HG03066 (cell line): ENCODE data around the gene PCMTD2.
"Not testable (repeated sequence)": the region's sequence is repeated elsewhere in the genome, so short reads cannot be mapped to it uniquely, and the experiment has no call there.

ENCODE experiments used
- ATAC-seq: cut with Tn5 transposase; IDR thresholded peaks from one replicate; pipeline ENCODE4 v1.9.1; 2021; ENCODE audit warnings: low read depth; ENCODE audit not compliant: unreplicated experiment

PCMTD2 gene

GRCh38 chr20:64223526-64224067 lies 32.0 kb upstream of the PCMTD2 start:
- ATAC-seq = no peak

GRCh38 chr20:64224351-64225170 lies 31.0 kb upstream of the PCMTD2 start:
- no peak for ATAC-seq

- ATAC-seq = no peak
Measured at GRCh38 chr20:64225171-64225595, 30.4 kb upstream of the PCMTD2 start.

- ATAC-seq = no peak
Measured at GRCh38 chr20:64225828-64226598, 29.5 kb upstream of the PCMTD2 start.

GRCh38 chr20:64226686-64227580 lies 28.6 kb upstream of the PCMTD2 start:
- ATAC-seq = no peak

GRCh38 chr20:64228086-64228653 lies 27.4 kb upstream of the PCMTD2 start:
- ATAC-seq = no peak

- no peak for ATAC-seq
Measured at GRCh38 chr20:64228751-64229506, 26.6 kb upstream of the PCMTD2 start.

GRCh38 chr20:64229507-64230061 lies 26.0 kb upstream of the PCMTD2 start:
- ATAC-seq = no peak

- ATAC-seq = no peak
Measured at GRCh38 chr20:64230461-64231145, 24.9 kb upstream of the PCMTD2 start.

- no peak for ATAC-seq
Measured at GRCh38 chr20:64231621-64232550, 23.7 kb upstream of the PCMTD2 start.

GRCh38 chr20:64232794-64233193 lies 22.8 kb upstream of the PCMTD2 start:
- no peak for ATAC-seq

GRCh38 chr20:64233725-64234124 lies 21.8 kb upstream of the PCMTD2 start:
- no peak for ATAC-seq

- no peak for ATAC-seq
Measured at GRCh38 chr20:64234291-64234791, 21.2 kb upstream of the PCMTD2 start.

GRCh38 chr20:64234921-64235565 lies 20.5 kb upstream of the PCMTD2 start:
- ATAC-seq = not testable (repeated sequence)

- ATAC-seq = no peak
Measured at GRCh38 chr20:64236137-64237088, 19.1 kb upstream of the PCMTD2 start.

GRCh38 chr20:64237316-64237715 lies 18.2 kb upstream of the PCMTD2 start:
- ATAC-seq = no peak
